GM12873 (cell line): ENCODE measurements around the gene PRKAG2.

Source experiments
- CTCF ChIP-seq: IDR thresholded peaks from 2 replicates; pipeline ENCODE4 v1.5.1; 2012; ENCODE audit warnings: low read depth, mild to moderate bottlenecking, moderate library complexity, low read length, control low read depth; ENCODE audit not compliant: insufficient read depth; ENCODE audit errors: missing control alignments

The PRKAG2 gene

GRCh38 chr7:151850491-151851124 lies 26.3 kb downstream of the PRKAG2 start:
- TF ChIP-seq CTCF = no peak

GRCh38 chr7:151849879-151850260 lies 27.0 kb downstream of the PRKAG2 start:
- no peak for TF ChIP-seq CTCF

- no peak for TF ChIP-seq CTCF
These were observed 27.7 kb downstream of the PRKAG2 start for GRCh38 chr7:151849008-151849878.

GRCh38 chr7:151847681-151848081 lies 29.2 kb downstream of the PRKAG2 start:
- TF ChIP-seq CTCF = no peak

GRCh38 chr7:151847136-151847535 lies 29.8 kb downstream of the PRKAG2 start:
- TF ChIP-seq CTCF = no peak

- no peak for TF ChIP-seq CTCF
These were observed 31.3 kb downstream of the PRKAG2 start for GRCh38 chr7:151845412-151846205.

GRCh38 chr7:151844825-151845200 lies 32.1 kb downstream of the PRKAG2 start:
- no peak for TF ChIP-seq CTCF
